Fibroblast of lung (primary cell): ENCODE results near the gene EEF1B2.

Experiments used
- EZH2 ChIP-seq: IDR thresholded peaks from 2 replicates; pipeline ENCODE4 v1.5.1; 2012; ENCODE audit warnings: low read length, control low read depth, mild to moderate bottlenecking; ENCODE audit errors: missing control alignments
- TF ChIP-seq, protein P1 (sequence below), 2 donors: IDR thresholded peaks in 1 of 2; conservative IDR thresholded peaks in 1 of 2; 1 replicate in 1 of 2; 2 replicates in 1 of 2; pipeline ENCODE4 v1.5.1; 2011 to 2012; ENCODE audit warnings: low read length in 2 of 2, control low read depth in 1 of 2, inconsistent platforms in 1 of 2, low read depth in 1 of 2, mild to moderate bottlenecking in 1 of 2

DNA sequence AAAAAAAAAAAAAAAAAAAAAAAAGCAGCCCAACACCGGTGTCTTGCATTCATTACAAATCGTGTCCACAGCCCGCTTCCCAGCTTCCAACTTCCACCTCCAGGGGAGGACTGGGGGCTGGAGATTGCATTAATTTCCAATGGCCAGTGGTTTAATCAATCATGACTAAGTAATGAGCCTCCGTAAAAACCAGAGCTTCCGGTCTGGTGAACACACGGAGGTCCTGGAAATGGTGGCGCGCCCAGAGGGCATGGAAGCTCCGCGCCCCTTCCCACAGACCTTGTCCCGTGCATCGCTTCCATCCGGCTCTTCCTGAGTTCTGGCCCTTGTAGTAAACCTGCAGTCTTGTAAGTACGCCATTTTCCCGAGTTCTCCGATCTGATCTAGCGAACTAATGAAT, 43.6 kb downstream of the EEF1B2 start:
- no peak for TF ChIP-seq EZH2
- TF ChIP-seq, protein P1, sequence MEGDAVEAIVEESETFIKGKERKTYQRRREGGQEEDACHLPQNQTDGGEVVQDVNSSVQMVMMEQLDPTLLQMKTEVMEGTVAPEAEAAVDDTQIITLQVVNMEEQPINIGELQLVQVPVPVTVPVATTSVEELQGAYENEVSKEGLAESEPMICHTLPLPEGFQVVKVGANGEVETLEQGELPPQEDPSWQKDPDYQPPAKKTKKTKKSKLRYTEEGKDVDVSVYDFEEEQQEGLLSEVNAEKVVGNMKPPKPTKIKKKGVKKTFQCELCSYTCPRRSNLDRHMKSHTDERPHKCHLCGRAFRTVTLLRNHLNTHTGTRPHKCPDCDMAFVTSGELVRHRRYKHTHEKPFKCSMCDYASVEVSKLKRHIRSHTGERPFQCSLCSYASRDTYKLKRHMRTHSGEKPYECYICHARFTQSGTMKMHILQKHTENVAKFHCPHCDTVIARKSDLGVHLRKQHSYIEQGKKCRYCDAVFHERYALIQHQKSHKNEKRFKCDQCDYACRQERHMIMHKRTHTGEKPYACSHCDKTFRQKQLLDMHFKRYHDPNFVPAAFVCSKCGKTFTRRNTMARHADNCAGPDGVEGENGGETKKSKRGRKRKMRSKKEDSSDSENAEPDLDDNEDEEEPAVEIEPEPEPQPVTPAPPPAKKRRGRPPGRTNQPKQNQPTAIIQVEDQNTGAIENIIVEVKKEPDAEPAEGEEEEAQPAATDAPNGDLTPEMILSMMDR (conservative IDR thresholded peaks at IDR 0.05 in 1 of 2, IDR thresholded peaks at IDR 0.05 in 1 of 2; ENCODE audit: low read depth in 1 of 2, low read length in 2 of 2), result no peak
